Uterus (tissue), 2 donors: ENCODE measurements around the gene CLEC11A.

Experiments
- CTCF ChIP-seq, 4 experiments: fragments of 200-600 bp in 2 of 4; fragments of 450-650 bp in 2 of 4; sonication (generic) in 2 of 4; IDR thresholded peaks; one replicate each; pipeline ENCODE4 v1.5.1; 2016 to 2019; ENCODE audit warnings: antibody characterized with exemption in 4 of 4, mild to moderate bottlenecking in 2 of 4, moderate library complexity in 1 of 4
- POLR2A ChIP-seq, 2 donors: fragments of 450-650 bp; IDR thresholded peaks; one replicate each; pipeline ENCODE4 v1.6.1; 2016; ENCODE audit warnings: antibody characterized with exemption in 2 of 2, mild to moderate bottlenecking in 1 of 2, moderate library complexity in 1 of 2

GRCh38 chr19:50718255-50719118, 4.7 kb upstream of the CLEC11A start:
- TF ChIP-seq CTCF (IDR thresholded peaks at IDR 0.05) (no peak), POLR2A (IDR thresholded peaks at IDR 0.05) (no peak)
